ENCODE measurements around the gene BACH2. TPM values are rescaled to one million over a fixed set of nuclear protein-coding genes. Genes with fewer than 3 reads are reported as not detected.
A peak's percentile ranks its signal among the peaks of the same experiment; 100 is the strongest.

BACH2 gene
- total and polyA plus RNA-seq, 9 donors: 3.4 to 5.8 (median 4.6) TPM

- Histone ChIP-seq H3K9me3 (replicated peaks; ENCODE audit: control insufficient read depth, low read depth, low read length) (peaks cover 4% of the 10 kb centered on the region), H3K27me3 (ENCODE audit: control insufficient read depth, insufficient read depth, low read length) (no peaks in the 10 kb centered on the region), H3K4me1 (ENCODE audit: control insufficient read depth, insufficient read depth, low read length) (peaks cover 7% of the 10 kb centered on the region), H3K36me3 (ENCODE audit: control insufficient read depth, insufficient read depth, low read length) (peaks cover 4% of the 10 kb centered on the region), H3K4me3 (ENCODE audit: low read length) (no peak overlapping the region), H3K27ac (ENCODE audit: low read length) (no peak overlapping the region)
- no peak for DNase-seq
- WGBS (ENCODE audit: insufficient coverage): 80% methylated on average over 2 of the region's 2 CpGs
Observed at GRCh38 chr6:90202156-90202555, 94.5 kb downstream of the BACH2 start.

DNA sequence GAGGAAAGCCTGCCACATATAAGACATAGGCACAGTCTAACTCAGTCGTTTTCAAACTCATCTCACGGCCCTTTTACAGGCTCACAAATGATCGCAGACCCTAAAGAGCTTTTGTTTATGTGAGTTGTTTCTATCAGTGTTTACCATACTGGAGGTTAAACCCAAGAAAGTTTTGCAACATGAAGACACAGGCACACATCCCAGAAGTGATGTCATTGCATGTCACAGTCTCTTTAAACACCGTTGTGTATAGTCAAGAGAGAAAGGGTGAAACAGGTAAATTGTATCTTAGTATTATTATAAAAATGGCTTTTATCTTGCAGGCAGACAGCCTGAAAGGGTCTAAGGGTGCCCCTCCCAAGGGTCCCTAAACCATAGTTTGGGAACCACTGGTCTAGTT, 96.7 kb downstream of the BACH2 start:
- peaks cover 2% of the 10 kb centered on the region for H3K36me3 ChIP-seq (ENCODE audit: control insufficient read depth, insufficient read depth, low read length)
- peaks cover 6% of the 10 kb centered on the region for H3K4me1 ChIP-seq (ENCODE audit: control insufficient read depth, insufficient read depth, low read length)
- no peaks in the 10 kb centered on the region for H3K27me3 ChIP-seq (ENCODE audit: control insufficient read depth, insufficient read depth, low read length)
- H3K27ac ChIP-seq (ENCODE audit: low read length): no peak overlapping the region
- H3K4me3 ChIP-seq (ENCODE audit: low read length): no peak overlapping the region
- no CpG with 5 or more reads among the region's 4 CpGs for WGBS (ENCODE audit: insufficient coverage)
- DNase-seq: no peak
- H3K9me3 ChIP-seq (replicated peaks; ENCODE audit: control insufficient read depth, low read depth, low read length): peaks cover 4% of the 10 kb centered on the region

DNA sequence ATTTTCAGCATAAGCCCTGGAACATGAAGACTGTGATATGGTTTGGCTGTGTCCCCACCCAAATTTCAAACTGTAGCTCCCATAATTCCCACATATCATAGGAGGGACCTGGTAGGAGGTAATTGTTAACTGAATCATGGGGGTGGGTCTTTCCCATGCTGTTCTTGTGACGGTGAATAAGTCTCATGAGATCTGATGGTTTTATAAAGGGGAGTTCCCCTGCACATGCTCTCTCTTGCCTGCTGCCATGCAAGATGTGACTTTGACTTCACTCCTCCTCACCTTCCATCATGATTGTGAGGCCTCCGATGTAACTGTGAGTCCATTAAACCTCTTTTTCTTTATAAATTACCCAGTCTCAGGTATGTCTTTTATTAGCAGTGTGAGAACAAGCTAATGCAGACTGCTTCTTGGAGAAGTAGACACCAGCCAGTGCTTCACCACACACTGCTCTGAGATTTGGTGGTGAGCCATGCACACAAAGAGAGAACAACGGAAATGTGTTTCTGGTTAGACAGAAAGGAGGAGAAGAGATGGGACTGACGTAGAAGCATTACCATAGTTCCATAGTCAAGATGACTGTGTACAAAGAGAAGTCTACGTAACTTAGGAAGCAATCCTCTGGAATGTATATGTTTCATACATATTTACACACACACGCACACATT, 97.8 kb downstream of the BACH2 start:
- peaks cover 4% of the 10 kb centered on the region for H3K9me3 ChIP-seq (replicated peaks; ENCODE audit: control insufficient read depth, low read depth, low read length)
- no peak for DNase-seq
- no peak overlapping the region for H3K27ac ChIP-seq (ENCODE audit: low read length)
- H3K36me3 ChIP-seq (ENCODE audit: control insufficient read depth, insufficient read depth, low read length): peaks cover 2% of the 10 kb centered on the region
- H3K27me3 ChIP-seq (ENCODE audit: control insufficient read depth, insufficient read depth, low read length): no peaks in the 10 kb centered on the region
- WGBS (ENCODE audit: insufficient coverage): no CpG with 5 or more reads among the region's 6 CpGs
- H3K4me3 ChIP-seq (ENCODE audit: low read length): no peak overlapping the region
- H3K4me1 ChIP-seq (ENCODE audit: control insufficient read depth, insufficient read depth, low read length): peaks cover 2% of the 10 kb centered on the region

DNA sequence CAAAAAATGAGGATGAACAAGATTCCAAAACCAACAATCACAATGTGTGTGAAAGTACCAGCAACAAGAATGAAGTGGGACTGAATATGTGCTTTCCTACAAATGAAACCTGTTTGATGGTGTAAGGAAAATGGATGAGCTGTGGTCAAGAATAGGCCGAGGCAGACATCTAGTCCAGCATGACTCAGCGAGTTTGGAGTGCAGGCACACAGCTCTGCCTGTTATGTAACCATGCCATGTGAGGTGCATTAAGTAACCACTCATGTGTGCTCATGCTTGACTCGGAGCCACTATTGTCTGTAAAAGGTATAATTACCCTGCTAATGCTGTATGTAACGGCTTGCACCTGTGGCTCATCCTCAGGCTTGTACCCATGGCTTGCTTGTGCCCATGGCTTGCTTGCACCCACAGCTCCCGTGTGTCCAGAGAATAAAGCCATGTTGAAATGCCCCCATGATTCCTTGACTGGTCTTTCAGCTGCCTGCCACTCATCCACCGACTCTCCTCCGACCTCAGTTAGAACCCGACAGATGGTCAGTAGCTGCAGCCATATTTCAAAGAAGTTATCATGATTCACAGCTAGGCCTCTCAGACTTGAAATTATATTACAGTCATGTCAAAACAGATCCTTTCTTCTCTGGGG, 98.7 kb downstream of the BACH2 start:
- H3K4me3 ChIP-seq (ENCODE audit: low read length): no peak overlapping the region
- no peaks in the 10 kb centered on the region for H3K27me3 ChIP-seq (ENCODE audit: control insufficient read depth, insufficient read depth, low read length)
- WGBS (ENCODE audit: insufficient coverage): 91% methylated on average over 7 of the region's 8 CpGs
- H3K36me3 ChIP-seq (ENCODE audit: control insufficient read depth, insufficient read depth, low read length): peaks cover 2% of the 10 kb centered on the region
- H3K27ac ChIP-seq (ENCODE audit: low read length): no peak overlapping the region
- DNase-seq: no peak
- H3K9me3 ChIP-seq (replicated peaks; ENCODE audit: control insufficient read depth, low read depth, low read length): peaks cover 4% of the 10 kb centered on the region
- H3K4me1 ChIP-seq (ENCODE audit: control insufficient read depth, insufficient read depth, low read length): peaks cover 2% of the 10 kb centered on the region

DNA sequence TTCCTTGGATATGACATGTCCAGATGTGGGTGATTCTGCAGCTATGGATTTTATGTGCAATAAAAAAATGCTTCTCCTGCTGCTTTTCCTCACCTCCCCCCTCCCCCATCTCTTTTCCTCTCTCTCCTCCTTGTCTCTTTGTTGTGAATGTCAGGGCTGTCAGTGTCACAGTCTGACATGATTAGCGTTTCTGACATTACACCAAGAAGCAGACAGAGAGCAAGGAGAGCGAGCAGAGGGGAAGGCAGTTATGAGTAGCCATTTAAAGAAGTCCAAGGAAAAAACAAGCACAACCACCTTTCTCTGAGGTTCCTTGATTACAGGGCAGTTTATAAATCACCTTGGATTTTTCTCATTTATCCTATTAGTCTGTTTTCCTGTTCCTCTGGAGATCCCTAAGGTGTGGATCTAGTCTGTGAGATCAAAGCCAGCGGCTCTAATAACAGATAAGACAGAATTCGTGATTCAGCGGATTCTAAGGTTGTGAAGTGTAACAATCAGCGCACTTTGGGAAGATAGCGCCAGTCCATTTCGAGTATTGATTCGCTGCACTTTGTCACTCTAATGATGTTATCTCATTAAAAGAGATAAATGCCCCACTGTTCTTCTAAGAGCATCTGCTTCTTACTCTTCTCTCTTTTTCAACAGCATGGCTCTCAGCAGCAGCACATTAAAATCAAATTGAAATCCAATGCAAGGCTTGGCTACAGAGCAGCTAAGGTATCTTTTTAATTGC, 101.4 kb downstream of the BACH2 start:
- Histone ChIP-seq H3K27ac (ENCODE audit: low read length) (no peak overlapping the region), H3K4me1 (ENCODE audit: control insufficient read depth, insufficient read depth, low read length) (peaks cover 2% of the 10 kb centered on the region), H3K9me3 (replicated peaks; ENCODE audit: control insufficient read depth, low read depth, low read length) (peaks cover 4% of the 10 kb centered on the region), H3K4me3 (ENCODE audit: low read length) (no peak overlapping the region), H3K36me3 (ENCODE audit: control insufficient read depth, insufficient read depth, low read length) (peaks cover 2% of the 10 kb centered on the region), H3K27me3 (ENCODE audit: control insufficient read depth, insufficient read depth, low read length) (no peaks in the 10 kb centered on the region)
- no peak for DNase-seq
- 80% methylated on average over 4 of the region's 9 CpGs for WGBS (ENCODE audit: insufficient coverage)

DNA sequence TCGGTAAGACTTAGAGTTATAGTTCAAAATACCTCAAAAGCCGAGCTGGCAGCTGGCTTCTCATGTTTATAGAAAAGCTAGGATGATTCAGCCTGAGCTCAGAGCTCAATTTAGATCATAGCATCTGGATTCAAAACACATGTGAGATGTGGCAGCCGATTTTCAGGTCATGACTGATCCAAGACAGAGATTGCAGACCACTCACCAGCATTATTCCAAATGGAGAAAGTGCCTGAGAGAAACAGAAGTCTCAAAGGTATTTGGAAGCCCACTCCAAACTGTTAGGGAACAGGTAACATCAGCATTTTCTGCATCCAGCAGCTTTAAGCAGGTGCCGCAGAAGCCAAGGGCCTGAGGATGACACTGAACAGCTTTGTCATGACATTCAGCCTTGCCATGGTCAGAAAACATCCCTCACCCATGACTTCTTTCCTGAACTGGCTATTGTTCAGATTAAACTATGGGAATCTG, 102.2 kb downstream of the BACH2 start:
- WGBS (ENCODE audit: insufficient coverage): 43% methylated on average over 1 of the region's 4 CpGs
- Histone ChIP-seq H3K36me3 (ENCODE audit: control insufficient read depth, insufficient read depth, low read length) (peaks cover 2% of the 10 kb centered on the region), H3K4me3 (ENCODE audit: low read length) (no peak overlapping the region), H3K27ac (ENCODE audit: low read length) (no peak overlapping the region), H3K9me3 (replicated peaks; ENCODE audit: control insufficient read depth, low read depth, low read length) (peaks cover 4% of the 10 kb centered on the region), H3K27me3 (ENCODE audit: control insufficient read depth, insufficient read depth, low read length) (no peaks in the 10 kb centered on the region), H3K4me1 (ENCODE audit: control insufficient read depth, insufficient read depth, low read length) (peaks cover 2% of the 10 kb centered on the region)
- peak; percentile 68 for DNase-seq

DNA sequence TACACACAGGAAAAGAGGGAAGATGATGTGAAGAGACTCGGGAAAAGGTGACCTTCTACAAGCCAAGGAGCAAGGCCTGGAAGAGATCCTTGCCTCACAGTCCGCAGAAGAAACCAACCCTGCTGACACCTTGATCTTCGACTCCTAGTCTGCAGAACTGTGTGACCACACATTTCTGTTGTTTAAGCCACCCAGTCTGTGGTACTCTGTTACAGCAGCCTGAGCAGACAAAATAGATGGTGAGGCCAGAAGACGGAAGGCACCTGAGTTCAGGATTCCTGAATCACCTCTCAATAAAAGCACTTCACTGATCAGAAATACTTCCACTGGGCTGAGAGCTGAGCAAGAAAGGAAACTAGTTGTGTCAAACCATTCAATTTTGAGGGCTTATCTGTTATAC, 103.3 kb downstream of the BACH2 start:
- no peak for DNase-seq
- peaks cover 2% of the 10 kb centered on the region for H3K4me1 ChIP-seq (ENCODE audit: control insufficient read depth, insufficient read depth, low read length)
- no peak overlapping the region for H3K27ac ChIP-seq (ENCODE audit: low read length)
- H3K36me3 ChIP-seq (ENCODE audit: control insufficient read depth, insufficient read depth, low read length): peaks cover 2% of the 10 kb centered on the region
- 88% methylated on average over 2 of the region's 4 CpGs for WGBS (ENCODE audit: insufficient coverage)
- no peak overlapping the region for H3K4me3 ChIP-seq (ENCODE audit: low read length)
- peaks cover 4% of the 10 kb centered on the region for H3K9me3 ChIP-seq (replicated peaks; ENCODE audit: control insufficient read depth, low read depth, low read length)
- no peaks in the 10 kb centered on the region for H3K27me3 ChIP-seq (ENCODE audit: control insufficient read depth, insufficient read depth, low read length)

DNA sequence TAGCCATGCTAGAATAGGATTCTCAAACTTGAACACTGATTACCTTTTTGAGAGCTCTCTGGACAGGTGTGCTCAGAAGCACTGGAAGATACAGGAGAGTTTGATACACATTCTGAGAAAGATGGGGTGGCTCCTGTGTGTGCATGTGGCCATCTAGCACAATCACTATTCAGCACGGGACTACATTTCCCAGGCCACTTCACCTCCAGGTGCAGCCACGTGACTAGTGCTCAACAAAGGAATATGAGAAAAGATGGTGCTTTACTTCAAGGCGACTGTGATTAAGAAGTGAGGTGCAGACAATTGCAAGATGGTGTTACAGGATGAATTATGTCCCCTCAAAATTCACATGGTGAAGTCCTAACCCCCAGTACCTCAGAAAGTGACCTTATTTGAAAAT, 103.8 kb downstream of the BACH2 start:
- H3K9me3 ChIP-seq (replicated peaks; ENCODE audit: control insufficient read depth, low read depth, low read length): peaks cover 4% of the 10 kb centered on the region
- no peak overlapping the region for H3K4me3 ChIP-seq (ENCODE audit: low read length)
- peaks cover 2% of the 10 kb centered on the region for H3K4me1 ChIP-seq (ENCODE audit: control insufficient read depth, insufficient read depth, low read length)
- no CpG with 5 or more reads among the region's 3 CpGs for WGBS (ENCODE audit: insufficient coverage)
- H3K27ac ChIP-seq (ENCODE audit: low read length): no peak overlapping the region
- no peaks in the 10 kb centered on the region for H3K27me3 ChIP-seq (ENCODE audit: control insufficient read depth, insufficient read depth, low read length)
- H3K36me3 ChIP-seq (ENCODE audit: control insufficient read depth, insufficient read depth, low read length): peaks cover under 1% of the 10 kb centered on the region
- DNase-seq: no peak

GRCh38 chr6:90190752-90191395, 105.8 kb downstream of the BACH2 start:
- Histone ChIP-seq H3K27ac (ENCODE audit: low read length) (no peak overlapping the region), H3K4me1 (ENCODE audit: control insufficient read depth, insufficient read depth, low read length) (peaks cover 2% of the 10 kb centered on the region), H3K4me3 (ENCODE audit: low read length) (no peak overlapping the region), H3K27me3 (ENCODE audit: control insufficient read depth, insufficient read depth, low read length) (no peaks in the 10 kb centered on the region), H3K36me3 (ENCODE audit: control insufficient read depth, insufficient read depth, low read length) (no peaks in the 10 kb centered on the region), H3K9me3 (replicated peaks; ENCODE audit: control insufficient read depth, low read depth, low read length) (no peaks in the 10 kb centered on the region)
- no peak for DNase-seq
- WGBS (ENCODE audit: insufficient coverage): no CpG with 5 or more reads among the region's 5 CpGs

DNA sequence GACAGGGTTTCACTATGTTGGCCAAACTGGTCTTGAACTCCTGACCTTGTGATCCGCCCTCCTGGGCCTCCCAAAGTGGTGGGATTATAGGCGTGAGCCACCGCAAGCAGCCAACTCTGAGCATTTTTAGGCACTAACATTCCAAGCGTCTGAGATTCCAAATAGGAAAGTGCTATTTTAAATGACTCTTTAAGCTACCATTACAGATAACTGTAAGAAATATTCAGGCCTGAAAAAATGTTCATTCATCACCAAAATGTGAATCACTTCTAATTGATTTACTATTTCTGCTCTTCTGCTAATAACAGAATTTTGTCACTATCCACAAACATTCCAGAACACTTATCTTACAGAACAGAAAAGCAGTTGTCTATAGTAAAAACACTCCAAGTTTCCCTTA, 106.5 kb downstream of the BACH2 start:
- Histone ChIP-seq H3K36me3 (ENCODE audit: control insufficient read depth, insufficient read depth, low read length) (no peaks in the 10 kb centered on the region), H3K4me3 (ENCODE audit: low read length) (no peak overlapping the region), H3K27ac (ENCODE audit: low read length) (no peak overlapping the region), H3K27me3 (ENCODE audit: control insufficient read depth, insufficient read depth, low read length) (no peaks in the 10 kb centered on the region), H3K4me1 (ENCODE audit: control insufficient read depth, insufficient read depth, low read length) (peaks cover 2% of the 10 kb centered on the region), H3K9me3 (replicated peaks; ENCODE audit: control insufficient read depth, low read depth, low read length) (no peaks in the 10 kb centered on the region)
- WGBS (ENCODE audit: insufficient coverage): 83% methylated on average over 2 of the region's 4 CpGs
- no peak for DNase-seq

Data from muscle of leg (tissue), 11 donors.